Keratinocyte (primary cell): ENCODE results near the gene IGFBP7. TPM values are rescaled to one million over a fixed set of nuclear protein-coding genes. Genes with fewer than 3 reads are reported as not detected.

Experiments used
- DNase-seq: peaks from one replicate; pipeline ENCODE4 v3.0.0-alpha.2; 2011; ENCODE audit warnings: low read depth, missing footprints, low spot score
- FAIRE-seq: peaks from 2 replicates; lab custom pipeline; 2011; peaks lifted over from hg19 to GRCh38; lab: Jason Lieb, UNC
- H2AFZ ChIP-seq: 2 replicates; pipeline ENCODE4 v1.6.0; 2012; ENCODE audit warnings: low read length, control low read depth, inconsistent platforms; ENCODE audit not compliant: control insufficient read depth
- H3K27ac ChIP-seq: 2 replicates; pipeline ENCODE4 v1.5.1; 2011; ENCODE audit warnings: low read length; ENCODE audit not compliant: control insufficient read depth, insufficient read depth
- H3K27me3 ChIP-seq: 3 replicates; pipeline ENCODE4 v1.6.0; 2011; ENCODE audit warnings: low read length; ENCODE audit not compliant: control insufficient read depth, insufficient read depth; ENCODE audit errors: extremely low read depth
- H3K36me3 ChIP-seq, 2 experiments: 2 replicates in 1 of 2; 3 replicates in 1 of 2; pipeline ENCODE4 v1.5.1; 2011; ENCODE audit warnings: low read length in 2 of 2, mild to moderate bottlenecking in 1 of 2; ENCODE audit not compliant: control insufficient read depth in 2 of 2, insufficient read depth in 2 of 2; ENCODE audit errors: extremely low read depth in 1 of 2
- H3K4me1 ChIP-seq: 3 replicates; pipeline ENCODE4 v1.5.1; 2011; ENCODE audit warnings: low read length; ENCODE audit not compliant: control insufficient read depth, insufficient read depth; ENCODE audit errors: extremely low read depth
- H3K4me2 ChIP-seq: 3 replicates; pipeline ENCODE4 v1.6.0; 2011; ENCODE audit warnings: low read depth, low read length; ENCODE audit not compliant: control insufficient read depth, insufficient read depth; ENCODE audit errors: extremely low read depth
- H3K4me3 ChIP-seq, 3 experiments: fragments of 200-600 bp in 1 of 3; sonication (generic) in 1 of 3; 2 replicates in 2 of 3; 3 replicates in 1 of 3; pipeline ENCODE4 v1.5.1; 2011 to 2016; ENCODE audit warnings: low read length in 3 of 3, mild to moderate bottlenecking in 3 of 3, control low read depth in 2 of 3, inconsistent platforms in 1 of 3, low read depth in 1 of 3, mixed read lengths in 1 of 3, mixed run types in 1 of 3, moderate library complexity in 1 of 3; ENCODE audit not compliant: control insufficient read depth in 2 of 3, insufficient read depth in 2 of 3; ENCODE audit errors: extremely low read depth in 1 of 3
- H3K79me2 ChIP-seq: 2 replicates; pipeline ENCODE4 v1.6.0; 2012; ENCODE audit warnings: low read length; ENCODE audit not compliant: control insufficient read depth, insufficient read depth
- H3K9ac ChIP-seq: 3 replicates; pipeline ENCODE4 v1.6.0; 2011; ENCODE audit warnings: low read length; ENCODE audit not compliant: control insufficient read depth, insufficient read depth; ENCODE audit errors: extremely low read depth
- H3K9me1 ChIP-seq: 3 replicates; pipeline ENCODE4 v1.6.0; 2011; ENCODE audit warnings: low read length; ENCODE audit not compliant: control insufficient read depth, insufficient read depth; ENCODE audit errors: extremely low read depth
- H3K9me3 ChIP-seq: 2 replicates; pipeline ENCODE4 v1.5.1; 2012; ENCODE audit warnings: low read depth, low read length; ENCODE audit not compliant: control insufficient read depth
- H4K20me1 ChIP-seq: 3 replicates; pipeline ENCODE4 v1.6.0; 2011; ENCODE audit warnings: low read length; ENCODE audit not compliant: control insufficient read depth, insufficient read depth; ENCODE audit errors: extremely low read depth
- EZH2 ChIP-seq: IDR thresholded peaks from one replicate; pipeline ENCODE4 v1.6.1; 2012; ENCODE audit warnings: inconsistent platforms, mild to moderate bottlenecking, low read length, moderate library complexity
- dilution Hi-C: fragments of 300-500 bp; cut with MboI; formaldehyde crosslinking; loops from one replicate; pipeline ENCODE4 v1.7.0; 2020; ENCODE audit warnings: low sequenced_read_pairs; ENCODE audit not compliant: extremely low pct_ligation_motif_present
- polyA plus RNA-seq, 5 experiments: library from polyadenylated mRNA; depleted of rRNA in 3 of 5; stranded (reverse) in 3 of 5; stranded (forward) in 1 of 5; unstranded in 1 of 5; fragments of >200 nt; gene quantifications; 1 replicate in 1 of 5; 2 replicates in 3 of 5; 3 replicates in 1 of 5; pipeline versions ENCODE4 v1.2.1 to v1.2.3, GENCODE V29; 2011 to 2012; ENCODE audit warnings: missing spikeins in 2 of 5, low read depth in 1 of 5, low replicate concordance in 1 of 5
- TF ChIP-seq, protein P1 (sequence below), 3 experiments: IDR thresholded peaks in 1 of 3; conservative IDR thresholded peaks in 1 of 3; optimal IDR thresholded peaks in 1 of 3; 2 replicates in 2 of 3; 3 replicates in 1 of 3; pipeline versions ENCODE3 to v1.5.1; 2011; ENCODE audit warnings: low read length in 3 of 3, mild to moderate bottlenecking in 3 of 3, moderate library complexity in 2 of 3, control low read depth in 1 of 3, inconsistent platforms in 1 of 3; ENCODE audit not compliant: insufficient read depth in 2 of 3; ENCODE audit errors: extremely low read depth in 1 of 3

IGFBP7 gene
- polyA plus RNA-seq, 1 donor (not counting 4 experiments of a cell fraction or from before 2014, with no cell fraction given): 413 TPM

DNA sequence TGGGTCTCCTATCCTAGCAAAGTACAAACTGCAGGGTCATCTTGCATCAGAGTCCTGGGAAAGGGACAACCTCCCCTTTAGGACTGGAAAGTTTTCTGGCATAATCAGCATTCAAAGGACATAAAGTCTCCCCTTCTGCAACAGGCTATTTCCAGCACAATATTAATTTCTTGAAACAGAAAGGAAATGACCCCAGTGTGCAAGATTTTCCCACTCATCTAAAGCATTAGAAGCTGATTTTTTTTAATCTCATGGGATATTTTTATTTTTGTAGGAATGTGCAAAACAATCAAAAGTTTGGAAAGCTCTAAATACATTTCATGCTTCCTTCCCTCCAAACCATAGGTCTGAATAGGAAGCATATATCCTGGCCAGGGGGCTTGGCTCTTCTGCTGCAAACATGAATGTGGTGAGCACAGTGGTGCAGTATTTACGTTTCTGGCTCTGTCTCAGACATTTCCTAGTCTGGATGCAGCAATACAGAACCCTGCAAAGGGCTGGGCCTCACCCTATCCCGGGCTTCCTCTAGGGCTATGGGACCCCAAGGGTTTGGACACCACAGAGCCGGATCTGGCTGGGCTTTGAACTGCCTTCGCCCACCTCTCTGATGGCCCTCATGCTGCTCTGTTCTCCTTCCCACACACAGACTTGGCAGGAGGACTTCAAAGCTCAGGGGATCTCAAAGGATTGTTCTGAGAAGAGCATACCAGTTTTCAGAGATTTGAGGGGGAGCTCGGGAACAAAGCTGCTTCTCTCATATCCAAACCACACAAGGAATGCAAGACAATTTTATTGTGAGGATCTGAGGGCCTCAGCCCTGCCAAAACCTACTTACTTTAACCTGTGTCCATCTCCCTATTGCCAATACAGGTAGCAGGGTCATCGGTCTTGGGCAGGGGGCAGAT, 66.6 kb downstream of the IGFBP7 start:
- no peak overlapping the region for H3K9ac ChIP-seq
- FAIRE-seq: no peak
- no peak overlapping the region for H2AFZ ChIP-seq
- TF ChIP-seq, protein P1, sequence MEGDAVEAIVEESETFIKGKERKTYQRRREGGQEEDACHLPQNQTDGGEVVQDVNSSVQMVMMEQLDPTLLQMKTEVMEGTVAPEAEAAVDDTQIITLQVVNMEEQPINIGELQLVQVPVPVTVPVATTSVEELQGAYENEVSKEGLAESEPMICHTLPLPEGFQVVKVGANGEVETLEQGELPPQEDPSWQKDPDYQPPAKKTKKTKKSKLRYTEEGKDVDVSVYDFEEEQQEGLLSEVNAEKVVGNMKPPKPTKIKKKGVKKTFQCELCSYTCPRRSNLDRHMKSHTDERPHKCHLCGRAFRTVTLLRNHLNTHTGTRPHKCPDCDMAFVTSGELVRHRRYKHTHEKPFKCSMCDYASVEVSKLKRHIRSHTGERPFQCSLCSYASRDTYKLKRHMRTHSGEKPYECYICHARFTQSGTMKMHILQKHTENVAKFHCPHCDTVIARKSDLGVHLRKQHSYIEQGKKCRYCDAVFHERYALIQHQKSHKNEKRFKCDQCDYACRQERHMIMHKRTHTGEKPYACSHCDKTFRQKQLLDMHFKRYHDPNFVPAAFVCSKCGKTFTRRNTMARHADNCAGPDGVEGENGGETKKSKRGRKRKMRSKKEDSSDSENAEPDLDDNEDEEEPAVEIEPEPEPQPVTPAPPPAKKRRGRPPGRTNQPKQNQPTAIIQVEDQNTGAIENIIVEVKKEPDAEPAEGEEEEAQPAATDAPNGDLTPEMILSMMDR (optimal IDR thresholded peaks at IDR 0.05 in 1 of 3, IDR thresholded peaks at IDR 0.05 in 1 of 3, conservative IDR thresholded peaks at IDR 0.05 in 1 of 3; ENCODE audit: extremely low read depth in 1 of 3, insufficient read depth in 2 of 3, low read length in 3 of 3): no peak
- TF ChIP-seq EZH2: no peak
- H3K4me3 ChIP-seq: no peak overlapping the region
- peaks cover 5 to 16% of the 10 kb centered on the region in 2 experiments for H3K36me3 ChIP-seq
- no peaks in the 10 kb centered on the region for H3K9me1 ChIP-seq
- H3K27me3 ChIP-seq: no peaks in the 10 kb centered on the region
- DNase-seq: no peak
- H3K27ac ChIP-seq: no peak overlapping the region
- no peaks in the 10 kb centered on the region for H4K20me1 ChIP-seq
- no peaks in the 10 kb centered on the region for H3K4me1 ChIP-seq
- dilution Hi-C loops: no loop called here
- H3K4me2 ChIP-seq: no peak overlapping the region
- peaks cover 13% of the 10 kb centered on the region for H3K79me2 ChIP-seq
- no peaks in the 10 kb centered on the region for H3K9me3 ChIP-seq

DNA sequence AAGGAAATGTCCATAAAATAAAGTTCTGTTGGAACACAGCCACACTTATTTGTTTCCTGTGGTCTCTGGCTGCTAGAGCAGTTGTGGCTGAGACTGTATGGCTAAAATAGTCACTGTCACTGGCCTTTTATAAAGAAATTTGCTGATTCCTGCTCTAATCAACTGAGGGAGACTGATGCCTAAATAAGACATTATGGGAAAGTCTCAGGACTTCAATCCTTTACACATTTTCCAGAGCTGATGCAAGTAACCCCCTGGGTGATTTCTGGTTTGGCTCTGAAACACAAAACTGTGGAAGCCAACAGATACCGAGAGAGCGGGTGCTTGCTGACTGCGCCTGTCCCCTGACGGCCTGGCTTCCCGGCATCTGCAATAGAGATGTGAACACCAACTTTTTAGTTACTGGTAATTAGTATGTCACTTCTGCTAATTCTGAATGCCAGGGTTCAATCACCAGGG, 67.4 kb downstream of the IGFBP7 start:
- Histone ChIP-seq H3K27ac (no peak overlapping the region), H3K4me2 (no peak overlapping the region), H3K27me3 (no peaks in the 10 kb centered on the region), H3K4me1 (no peaks in the 10 kb centered on the region), H3K4me3 (no peak overlapping the region), H3K9me1 (no peaks in the 10 kb centered on the region), H3K79me2 (peaks cover 13% of the 10 kb centered on the region), H3K36me3 (peaks cover 5 to 24% of the 10 kb centered on the region in 2 experiments), H3K9ac (no peak overlapping the region), H4K20me1 (no peaks in the 10 kb centered on the region), H3K9me3 (no peaks in the 10 kb centered on the region), H2AFZ (no peak overlapping the region)
- DNase-seq (no peak), FAIRE-seq (no peak)
- dilution Hi-C loops: no loop called here
- TF ChIP-seq, protein P1 (optimal IDR thresholded peaks at IDR 0.05 in 1 of 3, IDR thresholded peaks at IDR 0.05 in 1 of 3, conservative IDR thresholded peaks at IDR 0.05 in 1 of 3; ENCODE audit: extremely low read depth in 1 of 3, insufficient read depth in 2 of 3, low read length in 3 of 3): no peak
- TF ChIP-seq EZH2: no peak
